Panc1 (cell line): Measurements from ENCODE around the gene POLG. TPM values are rescaled to one million over a fixed set of nuclear protein-coding genes. Genes with fewer than 3 reads are reported as not detected.
A peak's percentile ranks its signal among the peaks of the same experiment; 100 is the strongest.

Experiments used
- ATAC-seq: fragments of 200-7000 bp; cut with Tn5 transposase; 2 replicates; pipeline ENCODE4 v1.9.1; 2020; ENCODE audit warnings: mild to moderate bottlenecking, moderate library complexity
- BruUV-seq: library from RNA; stranded (reverse); fragments of 400-500 nt; replicated peaks from 2 replicates; lab custom pipeline; 2021; lab: Mats Ljungman, UMichigan
- CTCF ChIA-PET: fragments of 300-600 bp; sonication (Branson Sonifier 250); formaldehyde crosslinking; loops from one replicate; lab custom pipeline; 2022; ENCODE audit warnings: antibody characterized with exemption; lab: Charles Lee
- POLR2A ChIA-PET: fragments of 300-600 bp; sonication (Branson Sonifier 250); formaldehyde crosslinking; loops from one replicate; lab custom pipeline; 2022; ENCODE audit warnings: antibody characterized with exemption; lab: Charles Lee
- DNase-seq: peaks from one replicate; pipeline ENCODE4 v3.0.0-alpha.2; 2010; ENCODE audit warnings: low read depth, low spot score
- H3K27ac ChIP-seq: 2 replicates; pipeline ENCODE4 v1.5.1; 2011; ENCODE audit warnings: mild to moderate bottlenecking, low read length, inconsistent platforms
- H3K27me3 ChIP-seq: fragments of 200-500 bp; sonication (Bioruptor generic); 2 replicates; pipeline ENCODE4 v1.6.0; 2014; ENCODE audit warnings: low read length, inconsistent platforms; ENCODE audit not compliant: control insufficient read depth, insufficient read depth
- H3K36me3 ChIP-seq: fragments of 200-500 bp; sonication (Bioruptor generic); 2 replicates; pipeline ENCODE4 v1.5.1; 2014; ENCODE audit warnings: inconsistent platforms, mild to moderate bottlenecking, low read length, moderate library complexity; ENCODE audit not compliant: control insufficient read depth, insufficient read depth
- H3K4me1 ChIP-seq: 2 replicates; pipeline ENCODE4 v1.5.1; 2011; ENCODE audit warnings: inconsistent platforms, mild to moderate bottlenecking, low read length, moderate library complexity; ENCODE audit not compliant: control insufficient read depth, insufficient read depth
- H3K4me3 ChIP-seq, 2 experiments: 2 replicates each; pipeline ENCODE4 v1.5.1; 2011 to 2012; ENCODE audit warnings: low read depth in 2 of 2, low read length in 2 of 2, mild to moderate bottlenecking in 2 of 2, inconsistent platforms in 1 of 2, moderate library complexity in 1 of 2
- H3K9me3 ChIP-seq: fragments of 200-500 bp; sonication (Bioruptor generic); 2 replicates; pipeline ENCODE4 v1.5.1; 2014; ENCODE audit warnings: low read depth, mild to moderate bottlenecking, inconsistent platforms, low read length, moderate library complexity; ENCODE audit not compliant: control insufficient read depth, insufficient read depth
- POLR2AphosphoS5 ChIP-seq: IDR thresholded peaks from 2 replicates; pipeline ENCODE4 v1.6.1; 2012; ENCODE audit warnings: mild to moderate bottlenecking, low read depth, low read length, moderate library complexity
- SIN3A ChIP-seq: IDR thresholded peaks from 2 replicates; pipeline ENCODE4 v1.6.1; 2012; ENCODE audit warnings: low read depth, mild to moderate bottlenecking, low read length, moderate library complexity, borderline replicate concordance; ENCODE audit not compliant: insufficient read depth
- TCF7L2 ChIP-seq: IDR thresholded peaks from 2 replicates; pipeline ENCODE4 v1.6.1; 2011; ENCODE audit warnings: mild to moderate bottlenecking, low read depth, low read length, inconsistent platforms
- in situ Hi-C: cut with HindIII; loops from 2 replicates; pipeline ENCODE4 v1.10.0; 2016; ENCODE audit warnings: low sequenced_read_pairs, low pct_unique_long_range_greater_than_20kb
- intact Hi-C: fragments of 100-400 bp; cut with micrococcal nuclease; formaldehyde crosslinking; loops from one replicate; pipeline ENCODE4 v1.10.0; 2022; ENCODE audit not compliant: unreplicated experiment
- total RNA-seq: library from RNA; stranded (reverse); gene quantifications from one replicate; pipeline ENCODE4 v1.2.1, GENCODE V29; 2021; ENCODE audit not compliant: unreplicated experiment
- TF ChIP-seq, protein P1 (sequence below), 2 experiments: IDR thresholded peaks; 2 replicates each; pipeline ENCODE4 v1.6.1; 2011 to 2012; ENCODE audit warnings: low read depth in 2 of 2, control low read depth in 1 of 2, low read length in 1 of 2, mild to moderate bottlenecking in 1 of 2, moderate library complexity in 1 of 2; ENCODE audit not compliant: insufficient read depth in 1 of 2
- TF ChIP-seq, protein P2 (sequence below): fragments of 450-650 bp; IDR thresholded peaks from 2 replicates; pipeline ENCODE4 v1.5.1; 2017; ENCODE audit warnings: mild to moderate bottlenecking

The POLG gene
- total RNA-seq, 1 experiment from 2014 or later = 95.2 TPM

DNA sequence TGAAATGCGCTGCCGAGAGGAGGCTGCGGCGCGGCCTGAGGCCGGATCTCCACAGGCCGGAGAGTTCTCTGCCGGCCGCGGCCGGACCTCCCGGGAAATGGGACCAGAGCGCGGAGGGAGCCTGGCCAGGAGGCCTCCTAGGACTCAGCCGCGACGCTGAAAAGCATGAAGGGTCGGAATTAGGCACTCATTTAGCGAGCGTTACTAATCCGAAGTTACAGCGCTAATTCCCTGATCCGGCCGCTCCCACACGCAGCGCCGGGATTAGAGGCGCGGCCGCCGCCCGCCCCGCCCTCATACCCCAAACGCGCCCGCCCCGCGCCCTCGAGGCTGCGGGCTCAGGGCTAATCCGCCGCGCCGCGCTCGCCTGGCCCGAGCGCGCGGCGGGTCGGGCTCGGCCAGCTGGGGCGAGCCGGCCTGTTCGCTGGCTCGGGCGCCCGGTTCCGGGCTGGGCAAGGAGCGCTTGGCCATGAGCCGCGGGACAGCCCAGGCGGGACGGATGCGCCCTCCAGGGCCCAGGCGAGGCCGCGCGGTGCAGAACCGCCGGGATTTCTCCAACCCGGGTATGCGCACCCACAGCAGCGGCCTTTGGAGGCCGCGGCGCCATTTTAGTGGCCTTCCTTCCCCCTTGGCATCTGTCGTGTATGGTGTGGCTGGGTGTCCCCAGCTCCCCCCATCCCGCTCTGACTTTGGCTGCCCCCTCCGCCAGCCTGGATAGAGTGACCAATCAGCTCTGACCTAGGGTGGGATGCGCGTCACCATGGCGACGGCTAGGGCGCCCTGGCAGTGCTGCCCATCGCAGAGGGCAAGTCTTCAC is 36.8 kb upstream of the POLG start:
- Histone ChIP-seq H3K4me3 (peak overlapping the region; percentile 29 to 45), H3K36me3 (no peaks in the 10 kb centered on the region), H3K4me1 (peaks cover 6% of the 10 kb centered on the region; the same call in 1 of the 2 replicates), H3K27me3 (peaks cover 4% of the 10 kb centered on the region; the same call in 1 of the 2 replicates), H3K9me3 (no peaks in the 10 kb centered on the region), H3K27ac (no peak overlapping the region)
- in situ Hi-C loops = no loop called here
- intact Hi-C loops = no loop called here
- no TSS peak for BruUV-seq
- peak; percentile 76 for ATAC-seq
- DNase-seq = no peak
- TF ChIP-seq, protein P1, sequence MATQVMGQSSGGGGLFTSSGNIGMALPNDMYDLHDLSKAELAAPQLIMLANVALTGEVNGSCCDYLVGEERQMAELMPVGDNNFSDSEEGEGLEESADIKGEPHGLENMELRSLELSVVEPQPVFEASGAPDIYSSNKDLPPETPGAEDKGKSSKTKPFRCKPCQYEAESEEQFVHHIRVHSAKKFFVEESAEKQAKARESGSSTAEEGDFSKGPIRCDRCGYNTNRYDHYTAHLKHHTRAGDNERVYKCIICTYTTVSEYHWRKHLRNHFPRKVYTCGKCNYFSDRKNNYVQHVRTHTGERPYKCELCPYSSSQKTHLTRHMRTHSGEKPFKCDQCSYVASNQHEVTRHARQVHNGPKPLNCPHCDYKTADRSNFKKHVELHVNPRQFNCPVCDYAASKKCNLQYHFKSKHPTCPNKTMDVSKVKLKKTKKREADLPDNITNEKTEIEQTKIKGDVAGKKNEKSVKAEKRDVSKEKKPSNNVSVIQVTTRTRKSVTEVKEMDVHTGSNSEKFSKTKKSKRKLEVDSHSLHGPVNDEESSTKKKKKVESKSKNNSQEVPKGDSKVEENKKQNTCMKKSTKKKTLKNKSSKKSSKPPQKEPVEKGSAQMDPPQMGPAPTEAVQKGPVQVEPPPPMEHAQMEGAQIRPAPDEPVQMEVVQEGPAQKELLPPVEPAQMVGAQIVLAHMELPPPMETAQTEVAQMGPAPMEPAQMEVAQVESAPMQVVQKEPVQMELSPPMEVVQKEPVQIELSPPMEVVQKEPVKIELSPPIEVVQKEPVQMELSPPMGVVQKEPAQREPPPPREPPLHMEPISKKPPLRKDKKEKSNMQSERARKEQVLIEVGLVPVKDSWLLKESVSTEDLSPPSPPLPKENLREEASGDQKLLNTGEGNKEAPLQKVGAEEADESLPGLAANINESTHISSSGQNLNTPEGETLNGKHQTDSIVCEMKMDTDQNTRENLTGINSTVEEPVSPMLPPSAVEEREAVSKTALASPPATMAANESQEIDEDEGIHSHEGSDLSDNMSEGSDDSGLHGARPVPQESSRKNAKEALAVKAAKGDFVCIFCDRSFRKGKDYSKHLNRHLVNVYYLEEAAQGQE (IDR thresholded peaks at IDR 0.05; ENCODE audit: insufficient read depth in 1 of 2, low read depth in 2 of 2, low read length in 1 of 2) = no peak
- TF ChIP-seq SIN3A = no peak
- no peak; the same call in 1 of the 2 replicates for TF ChIP-seq TCF7L2
- TF ChIP-seq POLR2AphosphoS5 = no peak
- TF ChIP-seq, protein P2, sequence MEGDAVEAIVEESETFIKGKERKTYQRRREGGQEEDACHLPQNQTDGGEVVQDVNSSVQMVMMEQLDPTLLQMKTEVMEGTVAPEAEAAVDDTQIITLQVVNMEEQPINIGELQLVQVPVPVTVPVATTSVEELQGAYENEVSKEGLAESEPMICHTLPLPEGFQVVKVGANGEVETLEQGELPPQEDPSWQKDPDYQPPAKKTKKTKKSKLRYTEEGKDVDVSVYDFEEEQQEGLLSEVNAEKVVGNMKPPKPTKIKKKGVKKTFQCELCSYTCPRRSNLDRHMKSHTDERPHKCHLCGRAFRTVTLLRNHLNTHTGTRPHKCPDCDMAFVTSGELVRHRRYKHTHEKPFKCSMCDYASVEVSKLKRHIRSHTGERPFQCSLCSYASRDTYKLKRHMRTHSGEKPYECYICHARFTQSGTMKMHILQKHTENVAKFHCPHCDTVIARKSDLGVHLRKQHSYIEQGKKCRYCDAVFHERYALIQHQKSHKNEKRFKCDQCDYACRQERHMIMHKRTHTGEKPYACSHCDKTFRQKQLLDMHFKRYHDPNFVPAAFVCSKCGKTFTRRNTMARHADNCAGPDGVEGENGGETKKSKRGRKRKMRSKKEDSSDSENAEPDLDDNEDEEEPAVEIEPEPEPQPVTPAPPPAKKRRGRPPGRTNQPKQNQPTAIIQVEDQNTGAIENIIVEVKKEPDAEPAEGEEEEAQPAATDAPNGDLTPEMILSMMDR = no peak
- ChIA-PET POLR2A (no interaction called here), CTCF (interaction anchor here (0.6 kb wide), 1 partner anchor 203 kb away, joined by 9 read pairs; no protein-coding TSS in a partner anchor)

DNA sequence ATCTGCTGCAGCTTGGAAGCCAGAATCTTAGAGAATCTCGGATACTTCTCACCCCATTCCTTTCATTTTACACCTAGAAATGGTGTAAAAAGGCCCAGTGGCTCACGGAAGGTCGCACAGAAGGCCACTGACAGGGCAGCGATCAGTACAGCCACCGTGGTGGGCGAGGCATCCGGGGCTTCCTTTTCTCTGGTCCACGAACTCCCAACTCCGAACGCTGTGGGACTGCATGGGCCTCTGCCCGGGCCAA is 36.3 kb upstream of the POLG start:
- H3K27me3 ChIP-seq = peaks cover 7% of the 10 kb centered on the region
- in situ Hi-C loops (no loop called here), intact Hi-C loops (no loop called here)
- no TSS peak for BruUV-seq
- ATAC-seq (no peak), DNase-seq (no peak)
- TF ChIP-seq, protein P1 (IDR thresholded peaks at IDR 0.05; ENCODE audit: insufficient read depth in 1 of 2, low read depth in 2 of 2, low read length in 1 of 2) = no peak
- TF ChIP-seq TCF7L2 = 0 out of 2 replicates have a peak, but pooled peaks have one; percentile 12
- peaks cover 6% of the 10 kb centered on the region; the same call in 1 of the 2 replicates for H3K4me1 ChIP-seq
- H3K9me3 ChIP-seq = no peaks in the 10 kb centered on the region
- H3K4me3 ChIP-seq = peak overlapping the region; percentile 29 to 45
- CTCF ChIA-PET = no interaction called here
- no peaks in the 10 kb centered on the region for H3K36me3 ChIP-seq
- no peak overlapping the region for H3K27ac ChIP-seq
- POLR2A ChIA-PET = no interaction called here
